Thyroid gland (tissue), 4 donors: Measurements from ENCODE around the gene SYNM.

Source experiments
- CTCF ChIP-seq, 6 experiments: fragments of 200-600 bp in 3 of 6; fragments of 450-650 bp in 3 of 6; sonication (generic) in 3 of 6; IDR thresholded peaks; one replicate each; pipeline ENCODE4 v1.5.1; 2016 to 2019; ENCODE audit warnings: antibody characterized with exemption in 6 of 6, mild to moderate bottlenecking in 2 of 6, inconsistent platforms in 1 of 6, moderate library complexity in 1 of 6
- POLR2A ChIP-seq, 2 donors: fragments of 450-650 bp; IDR thresholded peaks; one replicate each; pipeline ENCODE4 v1.6.1; 2017; ENCODE audit warnings: antibody characterized with exemption in 2 of 2, mild to moderate bottlenecking in 2 of 2, moderate library complexity in 1 of 2

GRCh38 chr15:99141943-99142342 lies 37.1 kb downstream of the SYNM start:
- TF ChIP-seq CTCF (IDR thresholded peaks at IDR 0.05): no peak
- no peak for TF ChIP-seq POLR2A (IDR thresholded peaks at IDR 0.05)
